ENCODE results near the gene LDHB. TPM values are rescaled to one million over a fixed set of nuclear protein-coding genes. Genes with fewer than 3 reads are reported as not detected.

LDHB gene
- total and polyA plus RNA-seq, 10 donors, result 166 to 346 (median 263) TPM

- H3K4me1 ChIP-seq, result no peaks in the 10 kb centered on the region
- 61 to 74% (median 72%) methylated on average over 3 of the region's 3 CpGs for WGBS, 5 donors
- no peaks in the 10 kb centered on the region for H3K36me3 ChIP-seq
- no peak overlapping the region for H3K27ac ChIP-seq
- TF ChIP-seq POLR2A (IDR thresholded peaks at IDR 0.05) (no peak), POLR2AphosphoS5 (IDR thresholded peaks at IDR 0.05) (no peak), CTCF (IDR thresholded peaks at IDR 0.05 in 8 of 11, conservative IDR thresholded peaks at IDR 0.05 in 3 of 11) (no peak)
- no peak for DNase-seq
- no peak overlapping the region for H3K4me3 ChIP-seq
- H3K9me3 ChIP-seq, result peaks cover 0 to 7% (median 3%) of the 10 kb centered on the region in 8 donors
- H3K27me3 ChIP-seq (replicated peaks in 1 of 7), result no peaks in the 10 kb centered on the region
- intact Hi-C loops (cut with DNase I; ENCODE audit: low total_unique reads), result no loop called here
Observed at GRCh38 chr12:21585485-21585884, 72.2 kb downstream of the LDHB start.

Other genes starting within 250 kb of the LDHB start
- 10 to 100 TPM; 19.1 to 42.0 (median 25.3) TPM for gene PYROXD1, start 220.2 kb downstream of the LDHB start, total RNA-seq
- 10 to 100 TPM; 10.6 to 11.7 (median 10.7) TPM for gene PYROXD1, start 220.2 kb downstream of the LDHB start, polyA plus RNA-seq
- gene RECQL, start 156.2 kb downstream of the LDHB start, total RNA-seq, result 10 to 100 TPM; 37.9 to 57.3 (median 47.2) TPM
- 10 to 100 TPM; 20.1 to 25.6 (median 22.4) TPM for gene RECQL, start 156.2 kb downstream of the LDHB start, polyA plus RNA-seq
- gene GOLT1B, start 156.1 kb downstream of the LDHB start, total RNA-seq, result 10 to 100 TPM; 23.5 to 39.6 (median 29.2) TPM
- gene GOLT1B, start 156.1 kb downstream of the LDHB start, polyA plus RNA-seq, result 10 to 100 TPM; 14.1 to 18.2 (median 15.5) TPM
- 1 to 10 TPM in 2 of 7 donors, under 1 TPM in 4, not detected in 1; 0.44 to 1.3 (median 0.69) TPM for gene SPX, start 131.5 kb downstream of the LDHB start, total RNA-seq
- gene SPX, start 131.5 kb downstream of the LDHB start, polyA plus RNA-seq, result under 1 TPM; 0.15 to 0.53 (median 0.38) TPM
- not detected for gene GYS2, start 53.0 kb downstream of the LDHB start, total RNA-seq
- under 1 TPM in 1 of 3 donors, not detected in 2; 0.05 TPM for gene GYS2, start 53.0 kb downstream of the LDHB start, polyA plus RNA-seq
- 10 to 100 TPM in 4 of 7 donors, 1 to 10 TPM in 3; 4.5 to 19.3 (median 11.2) TPM for gene KCNJ8, start 116.9 kb upstream of the LDHB start, total RNA-seq
- gene KCNJ8, start 116.9 kb upstream of the LDHB start, polyA plus RNA-seq, result 1 to 10 TPM; 1.6 to 2.2 (median 2.2) TPM